OCI-LY1 (cell line): ENCODE results near the gene SHROOM2.

Experiments used
- EZH2 ChIP-seq: fragments of 200-600 bp; sonication (generic), shearing (Covaris generic); IDR thresholded peaks from 2 replicates; pipeline ENCODE4 v1.8.0; 2017; ENCODE audit warnings: borderline replicate concordance, mixed run types, mild to moderate bottlenecking, antibody characterized with exemption, low read length, moderate library complexity, mixed read lengths
- TF ChIP-seq, protein P1 (sequence below): fragments of 200-600 bp; sonication (generic), shearing (Covaris generic); IDR thresholded peaks from 2 replicates; pipeline ENCODE4 v1.5.1; 2017; ENCODE audit warnings: mild to moderate bottlenecking, antibody characterized with exemption, low read length, moderate library complexity, mixed read lengths

DNA sequence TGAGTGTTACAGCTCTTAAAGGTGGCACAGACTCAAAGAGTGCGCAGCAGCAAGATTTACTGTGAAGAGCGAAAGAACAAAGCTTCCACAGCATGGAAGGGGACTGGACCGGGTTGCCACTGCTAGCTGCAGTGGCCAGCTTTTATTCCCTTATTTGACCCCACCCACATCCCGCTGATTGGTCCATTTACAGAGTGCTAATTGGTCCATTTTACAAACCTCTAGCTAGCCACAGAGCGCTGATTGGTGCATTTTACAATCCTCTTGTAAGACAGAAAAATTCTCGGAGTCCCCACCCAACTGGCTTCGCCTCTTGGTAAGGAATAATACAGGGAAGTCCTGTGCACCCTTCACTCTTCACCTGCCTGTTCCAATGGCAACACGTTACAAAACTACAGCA, 1.9 kb upstream of the SHROOM2 start:
- TF ChIP-seq, protein P1, sequence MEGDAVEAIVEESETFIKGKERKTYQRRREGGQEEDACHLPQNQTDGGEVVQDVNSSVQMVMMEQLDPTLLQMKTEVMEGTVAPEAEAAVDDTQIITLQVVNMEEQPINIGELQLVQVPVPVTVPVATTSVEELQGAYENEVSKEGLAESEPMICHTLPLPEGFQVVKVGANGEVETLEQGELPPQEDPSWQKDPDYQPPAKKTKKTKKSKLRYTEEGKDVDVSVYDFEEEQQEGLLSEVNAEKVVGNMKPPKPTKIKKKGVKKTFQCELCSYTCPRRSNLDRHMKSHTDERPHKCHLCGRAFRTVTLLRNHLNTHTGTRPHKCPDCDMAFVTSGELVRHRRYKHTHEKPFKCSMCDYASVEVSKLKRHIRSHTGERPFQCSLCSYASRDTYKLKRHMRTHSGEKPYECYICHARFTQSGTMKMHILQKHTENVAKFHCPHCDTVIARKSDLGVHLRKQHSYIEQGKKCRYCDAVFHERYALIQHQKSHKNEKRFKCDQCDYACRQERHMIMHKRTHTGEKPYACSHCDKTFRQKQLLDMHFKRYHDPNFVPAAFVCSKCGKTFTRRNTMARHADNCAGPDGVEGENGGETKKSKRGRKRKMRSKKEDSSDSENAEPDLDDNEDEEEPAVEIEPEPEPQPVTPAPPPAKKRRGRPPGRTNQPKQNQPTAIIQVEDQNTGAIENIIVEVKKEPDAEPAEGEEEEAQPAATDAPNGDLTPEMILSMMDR = no peak
- TF ChIP-seq EZH2 = no peak
